DOHH2 (cell line): ENCODE results near the gene PNMT.

Source experiments
- EZH2phosphoT487 ChIP-seq: fragments of 200-600 bp; sonication (generic); IDR thresholded peaks from 2 replicates; pipeline ENCODE4 v1.6.1; 2017; ENCODE audit warnings: borderline replicate concordance, mild to moderate bottlenecking, antibody characterized with exemption, low read length, moderate library complexity, mixed read lengths
- TF ChIP-seq, protein P1 (sequence below): fragments of 200-600 bp; sonication (generic); IDR thresholded peaks from one replicate; pipeline ENCODE4 v1.5.1; 2014; ENCODE audit warnings: antibody characterized with exemption, mild to moderate bottlenecking, low read depth, low read length; ENCODE audit not compliant: poor library complexity, severe bottlenecking

DNA sequence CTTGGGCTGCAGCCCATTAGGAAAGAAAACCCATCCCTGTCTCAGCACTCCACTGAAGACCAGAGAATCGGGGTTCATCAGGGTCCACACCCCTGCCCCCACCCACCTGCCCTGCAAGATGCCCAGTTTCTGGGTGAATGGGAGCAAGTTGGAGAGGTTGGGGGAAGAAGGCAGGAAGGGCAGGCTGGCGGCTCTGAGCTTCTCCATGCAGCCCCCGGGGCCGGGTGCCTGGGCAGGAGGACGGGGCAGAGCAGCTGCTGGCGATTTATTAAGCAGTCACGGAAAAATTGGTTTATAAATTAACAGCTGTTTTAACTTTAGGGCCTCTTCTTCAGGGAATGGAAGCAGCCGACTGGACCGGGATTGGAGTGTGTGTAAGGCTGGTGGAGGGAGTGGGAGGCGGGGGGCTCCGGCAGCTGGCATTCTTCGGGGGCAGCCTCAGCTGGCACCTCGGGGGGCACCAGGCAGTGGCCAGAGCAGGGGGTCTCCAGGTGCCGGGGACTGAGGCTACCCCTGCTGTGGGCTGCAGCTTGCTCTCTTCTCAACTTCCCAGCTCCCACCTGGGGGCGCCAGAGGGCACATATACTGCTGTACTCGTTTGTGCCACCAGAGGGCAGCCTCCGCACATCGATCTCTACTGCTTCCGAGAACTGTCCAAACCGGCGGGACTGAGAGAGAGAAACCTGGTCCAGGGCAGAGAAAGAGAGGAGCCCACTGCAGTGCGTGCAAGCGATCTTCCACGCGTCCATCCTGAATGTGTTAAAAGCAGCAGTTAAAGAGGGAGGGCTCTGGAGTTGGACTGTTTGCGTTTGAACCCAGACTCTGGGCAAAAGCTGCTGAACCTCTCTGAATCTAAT is 46.5 kb upstream of the PNMT start:
- TF ChIP-seq, protein P1, sequence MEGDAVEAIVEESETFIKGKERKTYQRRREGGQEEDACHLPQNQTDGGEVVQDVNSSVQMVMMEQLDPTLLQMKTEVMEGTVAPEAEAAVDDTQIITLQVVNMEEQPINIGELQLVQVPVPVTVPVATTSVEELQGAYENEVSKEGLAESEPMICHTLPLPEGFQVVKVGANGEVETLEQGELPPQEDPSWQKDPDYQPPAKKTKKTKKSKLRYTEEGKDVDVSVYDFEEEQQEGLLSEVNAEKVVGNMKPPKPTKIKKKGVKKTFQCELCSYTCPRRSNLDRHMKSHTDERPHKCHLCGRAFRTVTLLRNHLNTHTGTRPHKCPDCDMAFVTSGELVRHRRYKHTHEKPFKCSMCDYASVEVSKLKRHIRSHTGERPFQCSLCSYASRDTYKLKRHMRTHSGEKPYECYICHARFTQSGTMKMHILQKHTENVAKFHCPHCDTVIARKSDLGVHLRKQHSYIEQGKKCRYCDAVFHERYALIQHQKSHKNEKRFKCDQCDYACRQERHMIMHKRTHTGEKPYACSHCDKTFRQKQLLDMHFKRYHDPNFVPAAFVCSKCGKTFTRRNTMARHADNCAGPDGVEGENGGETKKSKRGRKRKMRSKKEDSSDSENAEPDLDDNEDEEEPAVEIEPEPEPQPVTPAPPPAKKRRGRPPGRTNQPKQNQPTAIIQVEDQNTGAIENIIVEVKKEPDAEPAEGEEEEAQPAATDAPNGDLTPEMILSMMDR, result peak; percentile 100
- no peak; the same call in 1 of the 2 replicates for TF ChIP-seq EZH2phosphoT487
